Stimulated activated CD4-positive, alpha-beta T cell treated with anti-CD3 and anti-CD28 coated beads, Interleukin-15, amount 100 ng/mL, for 48 hours (primary cell): Measurements from ENCODE around the gene SEPTIN8.

ENCODE experiments used
- DNase-seq, 2 donors: peaks; one replicate each; pipeline ENCODE4 v3.0.0-alpha.2; 2020; ENCODE audit warnings: low read depth in 2 of 2

Gene SEPTIN8

DNA sequence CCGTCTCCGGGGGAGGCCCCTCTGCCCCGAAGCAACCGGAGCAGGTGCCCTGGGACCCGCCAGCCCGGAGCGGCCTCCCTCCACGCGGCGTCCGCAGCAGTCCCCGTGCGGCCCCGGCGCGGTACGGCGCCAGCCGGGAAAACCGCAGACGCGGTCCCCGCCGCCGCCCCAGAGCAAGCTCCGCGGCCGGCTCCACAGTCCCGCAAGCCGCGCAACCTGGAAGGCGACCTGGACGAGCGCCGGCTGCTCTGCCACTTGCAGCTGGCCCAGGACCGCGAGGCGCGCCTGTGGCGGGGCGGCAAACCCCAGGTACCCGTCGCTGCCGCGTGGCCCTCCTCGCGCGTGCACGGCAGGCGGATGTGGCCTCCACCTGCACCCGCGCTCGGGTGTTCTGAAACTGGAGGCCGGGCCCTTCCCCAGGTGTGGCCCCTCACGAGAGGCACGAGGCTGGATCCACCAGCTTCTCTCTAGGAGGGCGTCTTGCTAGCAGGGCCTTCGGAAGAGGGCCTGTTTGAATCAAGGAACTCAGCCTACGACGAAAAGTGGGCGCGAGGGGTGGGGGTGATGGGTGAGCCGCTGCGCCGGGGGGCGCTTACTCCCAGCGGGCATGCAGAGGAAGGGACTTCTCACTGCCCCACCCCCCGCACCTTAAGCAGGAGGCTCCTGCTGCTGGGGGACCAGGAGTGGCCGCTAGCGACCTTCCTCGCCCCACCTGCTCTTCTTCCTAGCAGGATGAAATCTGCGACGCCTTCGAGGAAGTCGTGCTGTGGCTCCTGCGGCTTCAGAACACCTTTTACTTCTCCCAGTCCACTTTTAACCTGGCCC lies 29.2 kb downstream of the SEPTIN8 start:
- DNase-seq: peak; percentile 26 to 32

DNA sequence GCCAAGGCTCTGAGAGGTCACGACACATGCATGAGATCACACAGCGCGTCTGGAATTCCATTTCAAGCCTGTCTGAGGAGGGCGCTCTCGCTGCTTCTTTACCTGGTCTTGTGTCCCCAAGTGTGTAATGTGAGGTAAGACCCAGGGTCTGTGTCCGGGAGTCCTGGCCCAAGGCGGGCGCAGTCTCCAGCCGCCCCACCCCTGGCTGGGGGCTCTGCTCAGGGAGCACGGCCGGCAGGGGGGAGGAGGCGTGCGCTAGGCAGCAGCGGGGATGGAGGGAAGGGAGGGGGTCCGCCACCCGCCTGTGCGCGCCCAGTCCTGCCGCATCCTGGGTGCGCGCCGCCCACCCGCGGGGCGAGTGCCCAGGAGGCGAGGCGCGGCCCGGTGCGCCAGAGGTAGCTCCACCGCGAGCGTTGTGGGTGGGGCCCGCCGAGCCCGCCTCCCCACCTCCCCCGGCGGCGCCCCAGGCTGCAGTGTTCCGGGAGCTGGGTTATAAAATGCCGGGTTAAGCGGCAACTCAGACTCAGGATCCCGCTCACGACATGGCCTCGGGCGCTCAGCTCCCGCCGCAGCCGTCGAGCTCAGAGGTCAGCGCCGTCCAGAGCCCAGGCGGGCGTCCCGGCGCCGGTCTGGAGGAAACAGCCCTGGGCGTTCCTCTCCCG lies 30.0 kb downstream of the SEPTIN8 start, which contains the start of gene CCNI2:
TSS of gene CCNI2 (plus strand) at position 473 of the 662 bp plus-strand sequence. CDS start at position 543, 70 bp downstream.
- DNase-seq: peak; percentile 10 to 43

DNA sequence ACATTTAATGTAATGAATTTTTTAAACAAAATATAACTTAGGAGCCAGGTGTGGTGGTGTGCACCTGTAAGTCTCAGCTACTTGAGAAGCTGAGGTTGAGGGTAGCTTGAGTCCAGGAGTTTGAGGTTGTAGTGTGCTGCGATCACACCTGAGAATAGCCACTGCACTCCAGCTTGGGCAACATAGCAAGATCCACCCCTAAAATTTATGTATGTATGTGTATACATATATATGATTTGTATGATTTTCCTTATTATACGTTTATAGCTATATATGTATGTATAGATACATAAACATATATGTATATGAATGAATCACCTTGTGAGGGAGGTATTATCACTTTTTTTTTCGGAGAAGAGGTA lies 30.5 kb downstream of the SEPTIN8 start:
- DNase-seq: no peak

DNA sequence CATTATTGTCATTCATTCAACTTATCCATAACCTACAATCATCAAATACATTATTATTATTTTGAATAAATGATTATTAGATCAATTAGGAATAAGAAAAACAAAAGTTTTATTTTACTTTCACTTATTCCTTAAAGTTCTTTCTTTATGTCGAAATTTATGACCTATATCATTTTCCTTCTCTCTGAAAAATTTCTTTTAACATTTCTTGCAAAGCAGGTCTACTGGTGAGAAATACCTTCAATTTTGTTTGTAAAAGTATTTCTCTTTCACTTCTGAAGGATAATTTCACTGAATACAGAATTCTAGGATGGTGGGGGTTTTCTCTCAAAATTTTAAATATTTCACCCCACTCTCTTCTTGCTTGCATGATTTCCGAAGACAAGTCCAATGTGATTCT lies 32.4 kb downstream of the SEPTIN8 start:
- no peak for DNase-seq

DNA sequence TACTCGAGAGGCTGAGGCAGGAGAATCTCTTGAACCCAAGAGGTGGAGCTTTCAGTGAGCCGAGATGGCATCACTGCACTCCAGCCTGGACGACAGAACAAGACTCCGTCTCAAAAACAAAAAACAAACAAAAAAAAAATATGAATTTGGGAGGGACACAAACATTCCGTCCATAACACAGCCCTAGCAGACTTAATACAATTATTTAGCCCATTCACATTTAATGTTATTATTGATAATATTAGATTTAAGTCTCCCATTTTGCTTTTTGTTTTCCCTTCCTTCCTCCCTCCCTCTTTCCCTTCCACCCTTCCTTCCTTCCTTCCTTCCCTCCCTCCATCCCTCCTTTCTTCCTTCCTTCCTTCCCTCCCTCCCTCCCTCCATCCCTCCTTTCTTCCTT lies 34.4 kb downstream of the SEPTIN8 start:
- no peak for DNase-seq

DNA sequence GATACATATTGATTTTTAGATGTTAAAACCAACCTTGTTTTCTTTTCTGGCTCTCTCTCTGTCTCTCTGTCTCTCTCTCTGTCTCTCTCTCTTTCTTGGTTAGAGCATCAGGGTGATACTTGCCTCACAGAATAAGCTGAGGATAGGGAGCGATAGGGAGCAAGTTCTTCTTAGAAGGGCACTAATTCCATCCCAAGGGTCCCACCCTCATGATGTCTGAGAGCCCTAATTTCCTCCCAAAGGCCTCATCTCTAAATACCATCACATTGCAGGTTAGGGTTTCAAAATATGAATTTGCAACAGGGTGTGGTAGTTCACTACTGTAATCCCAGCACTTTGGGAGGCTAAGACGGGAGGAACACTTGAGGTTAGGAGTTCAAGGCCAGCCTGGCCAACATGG lies 34.9 kb downstream of the SEPTIN8 start:
- DNase-seq: no peak

DNA sequence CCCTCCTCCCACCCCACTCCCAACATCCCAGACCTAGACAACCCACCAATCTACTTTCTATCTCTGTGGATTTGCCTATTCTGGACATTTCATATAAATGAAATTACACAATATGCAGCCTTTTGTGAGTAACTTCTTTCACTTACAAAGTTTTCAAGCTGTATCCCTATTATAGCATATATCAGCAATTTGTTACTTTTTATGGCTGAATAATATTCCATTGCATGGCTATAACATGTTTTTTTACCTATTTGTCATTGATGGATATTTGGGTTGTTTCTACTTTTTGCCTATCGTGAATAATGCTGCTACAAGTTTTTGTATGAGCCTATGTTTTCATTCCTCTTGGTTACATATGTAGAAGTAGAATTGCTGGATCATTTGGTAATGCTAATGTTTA lies 37.8 kb downstream of the SEPTIN8 start:
- no peak for DNase-seq

DNA sequence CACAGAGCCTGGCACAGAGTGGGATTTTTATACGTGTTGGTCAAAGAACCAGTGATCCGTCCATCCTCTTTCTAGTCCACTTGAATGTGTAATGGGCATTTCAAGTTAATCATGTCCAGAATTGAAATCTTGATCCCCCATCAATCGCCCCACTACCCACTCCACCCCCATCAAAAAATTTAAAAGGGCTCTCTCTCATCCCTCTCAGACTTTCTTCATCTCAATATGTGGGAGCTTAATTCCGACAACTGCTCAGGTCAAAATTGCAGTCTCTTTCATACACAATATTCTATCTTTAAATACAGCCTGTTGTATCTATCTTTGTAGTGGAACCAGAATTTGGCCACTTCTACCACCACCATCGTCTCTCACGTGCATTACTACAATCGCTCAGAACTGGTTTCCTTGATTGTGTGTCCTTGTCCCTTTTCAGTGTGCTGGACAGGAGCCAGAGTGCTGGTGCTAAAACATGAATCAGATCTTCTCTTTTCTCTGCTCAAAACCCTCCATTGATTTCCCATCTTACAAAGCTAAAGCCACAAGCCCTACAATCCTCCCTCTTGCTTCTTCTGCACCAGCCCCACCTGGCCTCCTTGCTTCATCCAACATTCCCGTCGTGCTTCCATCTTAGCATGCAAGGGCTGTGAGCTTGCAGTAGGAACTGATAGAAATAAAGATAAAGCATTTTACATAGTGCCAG lies 38.9 kb downstream of the SEPTIN8 start:
- no peak for DNase-seq

DNA sequence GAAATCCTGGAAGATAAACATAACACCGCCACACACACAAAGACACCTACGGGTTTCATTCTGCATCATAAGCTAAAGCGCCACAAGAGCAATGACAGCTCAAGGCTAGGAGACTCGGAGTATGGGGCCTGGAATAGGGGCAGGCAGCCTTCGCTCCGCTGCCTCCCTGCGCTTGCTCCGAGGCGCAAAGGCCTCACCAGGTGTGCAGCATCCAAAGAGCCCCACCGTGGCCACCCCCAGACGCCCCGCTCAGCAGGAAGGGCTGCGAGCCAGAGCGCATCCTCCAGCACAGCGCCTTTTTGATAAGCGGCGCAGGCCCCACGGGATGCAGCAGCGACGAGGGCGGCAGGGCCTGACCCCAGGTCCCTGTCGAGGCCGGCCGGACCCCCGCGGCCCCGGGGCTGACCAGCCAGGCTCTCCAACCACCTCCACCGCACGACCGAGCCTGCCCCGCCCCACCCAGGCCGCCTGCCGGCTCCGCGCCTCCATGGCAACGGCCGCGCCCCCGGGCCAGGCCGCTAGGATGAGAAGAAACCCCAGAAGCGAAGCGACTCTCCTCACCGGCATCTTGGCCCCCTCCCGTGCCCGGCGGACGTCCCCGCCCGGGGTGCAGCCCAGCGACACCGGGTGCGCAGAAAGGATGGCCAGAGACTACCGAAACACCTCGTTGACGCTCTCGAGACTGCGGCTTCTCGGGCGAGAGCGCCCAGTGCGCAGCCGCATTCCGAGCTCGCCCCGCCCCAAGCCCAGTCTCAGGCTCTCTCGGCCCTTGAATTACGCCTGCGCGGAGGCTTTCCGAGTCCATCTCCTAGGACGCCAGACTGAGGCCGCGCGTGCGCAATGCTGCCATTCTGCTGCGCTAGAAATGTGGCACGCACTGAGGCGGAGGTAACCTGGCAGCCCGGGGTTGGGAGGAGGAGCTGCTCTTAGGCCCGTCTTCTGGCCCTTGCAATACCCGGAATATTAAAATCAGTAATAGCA lies 39.9 kb downstream of the SEPTIN8 start, which contains the start of gene KIF3A:
TSS of gene KIF3A (minus strand) at position 694 of the 981 bp plus-strand sequence. CDS start at position 567, 127 bp downstream.
- DNase-seq: peak; percentile 97 to 98

DNA sequence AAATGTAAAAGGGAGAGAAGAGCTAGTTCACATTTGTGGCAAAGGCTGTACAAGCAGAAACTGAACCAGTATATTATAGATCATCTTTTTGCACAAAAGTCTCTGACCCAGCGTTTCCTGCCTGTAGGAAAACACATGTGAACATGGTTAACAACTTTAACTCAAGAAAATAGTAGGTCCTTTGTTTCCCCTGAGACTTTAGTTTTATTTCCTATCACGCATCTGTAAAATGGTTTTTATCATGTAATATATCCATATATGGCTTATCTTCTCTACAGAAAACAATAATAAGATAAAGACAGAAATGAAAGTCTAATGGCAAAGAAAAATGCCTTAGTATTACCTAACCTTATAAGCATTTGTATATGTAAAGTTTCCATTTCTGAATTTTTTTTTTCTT lies 42.4 kb downstream of the SEPTIN8 start:
- no peak for DNase-seq

DNA sequence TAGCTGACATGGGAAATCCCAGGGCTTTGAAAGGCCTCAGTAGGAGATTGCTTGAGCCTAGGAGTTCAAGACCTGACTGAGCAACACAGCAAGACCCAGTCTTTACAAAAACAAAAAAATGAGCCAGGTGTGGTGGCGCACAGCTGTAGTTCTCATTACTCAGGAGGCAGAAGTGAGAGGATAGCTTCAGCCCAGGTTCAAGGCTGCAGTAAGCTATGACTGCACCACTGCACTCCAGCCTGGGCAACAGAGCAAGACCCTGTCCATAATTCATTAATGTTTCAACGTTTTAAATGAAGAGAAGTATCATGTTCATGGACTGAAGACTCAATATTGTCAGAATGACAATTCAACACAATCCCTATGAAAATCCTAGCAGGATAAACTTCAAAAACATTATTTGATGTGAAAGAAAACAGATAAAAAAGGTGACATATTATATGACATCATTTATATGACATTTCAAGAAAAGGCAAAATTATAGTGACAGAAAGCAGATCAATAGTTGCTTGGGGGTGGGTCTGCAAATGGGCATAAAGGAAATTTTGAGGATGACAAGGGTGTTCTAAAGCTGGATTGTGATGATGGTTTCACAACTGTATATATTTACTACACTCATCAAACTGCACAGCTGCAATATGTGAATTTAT lies 43.4 kb downstream of the SEPTIN8 start:
- DNase-seq: no peak

DNA sequence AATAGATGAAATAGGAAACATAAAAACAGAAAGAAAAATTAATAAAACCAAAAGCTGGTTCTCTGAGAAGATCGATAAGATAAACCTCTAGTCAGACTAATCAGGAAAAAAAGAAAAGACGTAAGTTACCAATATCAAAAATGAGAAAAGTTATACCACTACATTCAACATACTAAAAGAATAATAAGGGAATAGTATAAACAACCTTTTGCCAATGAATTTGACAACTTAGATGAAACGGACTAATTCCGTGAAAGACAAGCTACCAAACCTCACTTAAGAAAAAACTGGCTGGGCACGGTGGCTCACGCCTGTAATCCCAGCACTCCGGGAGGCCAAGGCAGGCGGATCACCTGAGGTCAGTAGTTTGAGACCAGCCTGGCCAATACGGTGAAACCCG lies 47.1 kb downstream of the SEPTIN8 start:
- DNase-seq: no peak

DNA sequence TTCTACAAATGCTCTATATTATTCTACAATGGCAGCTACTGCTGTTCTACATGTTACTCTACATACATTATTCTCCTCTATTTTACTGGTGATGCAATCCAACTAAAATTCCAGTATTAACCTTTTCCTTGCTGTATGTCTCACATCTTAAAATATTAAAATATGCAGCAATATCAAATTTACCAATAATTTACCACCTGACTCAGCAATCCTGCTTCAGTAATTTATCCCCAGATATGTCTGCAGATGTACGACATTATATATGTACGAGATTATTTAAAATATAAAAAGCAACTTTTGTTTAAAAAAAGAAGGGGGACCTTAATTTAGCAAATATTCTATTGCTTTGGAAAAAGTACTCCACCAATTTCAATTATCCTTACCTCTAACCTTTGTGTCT lies 51.3 kb downstream of the SEPTIN8 start:
- DNase-seq: no peak

DNA sequence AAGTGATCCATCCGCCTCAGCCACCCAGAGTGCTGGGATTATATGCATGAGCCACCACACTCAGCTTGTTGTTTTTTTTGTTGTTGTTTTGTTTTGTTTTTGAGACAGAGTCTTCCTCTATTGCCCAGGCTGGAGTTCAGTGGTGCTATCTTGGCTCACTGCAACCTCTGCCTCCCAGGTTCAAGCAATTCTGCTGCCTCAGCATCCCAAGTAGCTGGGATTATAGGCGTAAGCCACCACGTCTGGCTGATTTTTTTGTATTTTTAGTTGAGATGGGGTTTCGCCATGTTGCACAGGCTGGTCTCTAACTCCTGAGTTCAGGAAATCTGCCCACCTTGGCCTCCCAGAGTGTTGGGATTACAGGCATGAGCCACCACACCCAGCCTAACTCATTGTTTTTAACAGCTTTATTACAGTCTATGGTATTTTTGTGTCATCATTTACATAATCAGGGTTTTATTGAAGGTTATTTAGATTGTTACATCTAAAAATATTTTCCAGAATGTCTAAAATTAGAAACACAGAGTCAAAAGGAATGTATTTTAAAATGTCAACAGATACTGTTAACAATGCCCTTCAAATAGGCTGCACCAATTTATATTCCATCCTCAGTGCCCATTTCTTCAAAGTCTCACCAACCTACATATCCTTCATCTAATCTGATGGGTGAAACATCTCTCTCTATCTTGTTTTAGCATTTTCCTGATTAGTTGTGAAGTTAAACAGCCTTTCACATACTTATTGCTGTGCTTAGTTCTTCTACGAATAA lies 58.3 kb downstream of the SEPTIN8 start:
- no peak for DNase-seq

DNA sequence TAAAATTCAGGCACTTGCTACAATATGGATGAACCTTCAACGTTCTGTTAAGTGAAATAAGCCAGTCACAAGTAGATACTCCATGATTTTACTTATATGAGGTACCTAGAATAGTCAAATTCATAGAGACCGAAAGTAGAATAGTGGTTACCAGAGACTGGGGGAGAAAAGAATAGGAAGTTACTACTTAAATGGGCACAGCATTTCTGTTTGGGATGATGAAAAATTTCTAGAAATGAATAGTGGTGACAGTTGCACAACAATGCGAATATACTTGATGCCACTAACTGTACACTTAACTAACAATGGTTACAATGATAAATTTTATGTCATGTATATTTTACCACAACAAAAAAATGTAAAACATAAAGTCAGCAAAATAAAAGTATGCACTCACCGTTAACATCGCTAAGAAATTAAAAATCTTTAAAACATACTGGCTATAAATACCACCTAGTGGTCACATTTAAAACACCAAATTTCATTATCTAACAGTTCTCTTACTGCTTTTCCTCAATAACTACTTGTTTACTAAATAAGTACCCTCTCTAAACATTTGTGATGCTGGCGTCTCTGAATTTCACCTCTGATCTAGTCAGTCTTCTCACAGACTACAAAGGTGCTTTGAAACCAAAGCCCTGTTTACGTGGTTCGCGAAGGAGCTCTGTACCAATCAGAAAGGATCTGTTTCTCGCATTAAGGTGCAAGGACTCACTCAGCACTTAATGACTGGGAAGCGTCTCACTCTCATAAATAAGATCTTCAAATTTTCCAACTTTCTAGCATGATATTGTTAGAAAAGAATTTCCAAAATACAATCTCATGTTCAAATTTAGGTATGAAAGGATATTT lies 62.4 kb downstream of the SEPTIN8 start:
- no peak for DNase-seq

DNA sequence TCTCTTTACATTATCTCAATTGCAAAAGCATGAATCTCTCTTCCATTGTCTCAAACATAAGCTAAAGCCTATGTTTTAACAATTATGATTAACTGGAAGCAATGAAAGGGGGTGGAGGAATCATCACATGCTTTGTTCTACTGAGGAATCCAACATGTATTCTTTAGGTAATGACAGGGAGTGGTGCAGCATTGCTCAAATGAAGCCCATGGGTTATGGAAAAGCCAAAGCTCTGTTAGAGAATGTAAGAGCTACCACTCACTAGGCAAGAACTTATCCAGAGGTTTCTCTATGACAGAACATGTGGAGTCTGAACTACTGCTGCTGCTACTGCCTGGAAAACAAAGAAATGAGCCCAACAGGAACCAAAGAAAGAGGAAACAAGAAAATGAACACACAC lies 68.4 kb downstream of the SEPTIN8 start:
- DNase-seq: no peak

DNA sequence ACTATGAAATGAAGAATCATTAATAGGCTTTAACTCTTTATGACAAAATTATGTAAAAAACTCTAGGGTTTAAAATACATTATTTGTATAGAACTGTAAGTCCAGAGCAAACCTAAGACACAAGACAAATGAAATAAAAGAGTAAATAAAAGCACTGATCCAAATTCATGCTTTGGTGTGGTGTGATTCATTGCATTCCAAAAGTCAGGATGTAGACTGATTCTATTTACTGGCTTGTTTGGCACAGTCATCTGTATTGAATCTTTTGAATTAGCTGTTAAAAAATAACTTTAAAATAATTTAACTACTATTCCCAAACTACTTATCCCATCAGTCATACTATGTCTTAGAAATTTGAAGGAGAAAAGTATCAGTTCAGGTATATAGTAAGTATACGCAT lies 72.2 kb downstream of the SEPTIN8 start:
- no peak for DNase-seq
